ENCODE data around the gene GPR18. TPM values are rescaled to one million over a fixed set of nuclear protein-coding genes. Genes with fewer than 3 reads are reported as not detected.
"Not testable (repeated sequence)": the region's sequence is repeated elsewhere in the genome, so short reads cannot be mapped to it uniquely, and the experiment has no call there.

Gene GPR18
- total and polyA plus RNA-seq, 2 of the 4 experiments (the other 2 are of a cell fraction), result not detected

DNA sequence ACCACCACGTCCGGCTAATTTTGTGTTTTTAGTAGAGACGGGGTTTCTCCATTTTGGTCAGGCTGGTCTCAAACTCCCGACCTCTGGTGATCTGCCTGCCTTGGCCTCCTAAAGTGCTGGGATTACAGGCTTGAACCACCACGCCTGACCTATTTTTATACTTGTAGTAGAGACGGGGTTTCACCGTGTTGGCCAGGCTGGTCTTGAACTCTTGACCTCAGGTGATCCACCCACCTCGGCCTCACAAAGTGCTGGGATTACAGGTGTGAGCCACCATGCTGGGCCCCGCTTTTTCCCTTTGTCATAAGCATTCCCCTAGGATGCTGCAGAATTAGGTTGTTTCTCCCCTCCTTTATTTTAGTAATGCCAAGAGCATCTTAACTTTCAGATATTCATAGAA, 47.6 kb downstream of the GPR18 start:
- H2BK5ac ChIP-seq (ENCODE audit: low read depth, low read length, poor library complexity, severe bottlenecking); in situ Hi-C loops (cut with MboI; ENCODE audit: low sequenced_read_pairs); H3K36me3 ChIP-seq (ENCODE audit: control insufficient read depth, insufficient read depth, low read length); H2BK15ac ChIP-seq (ENCODE audit: low read depth, low read length); H3K4me1 ChIP-seq (ENCODE audit: control insufficient read depth, insufficient read depth, low read length); BruUV-seq (replicated peaks); H3K23ac ChIP-seq (ENCODE audit: low read depth, low read length); H3K4ac ChIP-seq (ENCODE audit: low read depth, low read length); H3K56ac ChIP-seq (ENCODE audit: extremely low read depth, insufficient read depth, low read length); H3K27me3 ChIP-seq (ENCODE audit: control insufficient read depth, insufficient read depth, low read length); intact Hi-C loops (cut with micrococcal nuclease); H3K27ac ChIP-seq (ENCODE audit: insufficient read depth, low read length); H2BK20ac ChIP-seq (ENCODE audit: low read depth, low read length); H3K18ac ChIP-seq (ENCODE audit: low read depth, low read length); H3K9me1 ChIP-seq (ENCODE audit: insufficient read depth, low read length); H3K4me3 ChIP-seq (ENCODE audit: insufficient read depth, low read depth, low read length); H2AFZ ChIP-seq (replicated peaks; ENCODE audit: low read length, poor library complexity); H3K9ac ChIP-seq (ENCODE audit: low read depth, low read length); dilution Hi-C loops (cut with HindIII; ENCODE audit: low sequenced_read_pairs, unreplicated experiment); H4K91ac ChIP-seq (ENCODE audit: insufficient read depth, low read depth, low read length); H2AK9ac ChIP-seq (replicated peaks; ENCODE audit: low read depth, low read length, poor library complexity); H3K9me3 ChIP-seq (ENCODE audit: control insufficient read depth, insufficient read depth, low read length); POLR2A ChIA-PET (ENCODE audit: unreplicated experiment); H4K5ac ChIP-seq (ENCODE audit: low read depth, low read length); CTCF ChIA-PET; H2AK5ac ChIP-seq (ENCODE audit: low read depth, low read length); H3K4me2 ChIP-seq (ENCODE audit: low read depth, low read length); H3K14ac ChIP-seq (replicated peaks; ENCODE audit: low read depth, low read length); ATAC-seq (ENCODE audit: low read depth); H4K8ac ChIP-seq (ENCODE audit: low read depth in 2 of 2, low read length in 2 of 2); DNase-seq; H2BK120ac ChIP-seq (ENCODE audit: low read depth, low read length): not testable (repeated sequence)
- H3K79me1 ChIP-seq (ENCODE audit: low read depth in 1 of 2, low read length in 2 of 2), result peaks cover 33 to 61% of the 10 kb centered on the region in 2 experiments
- WGBS, 2 experiments (ENCODE audit: extremely low coverage in 2 of 2, insufficient read length in 1 of 2), result 80% methylated on average over 3 of the region's 9 CpGs; no CpG with 5 or more reads in 1 of the 2 experiments
- H4K20me1 ChIP-seq (ENCODE audit: insufficient read depth, low read length), result peaks cover 52% of the 10 kb centered on the region

Measured in IMR-90 (cell line).